ENCODE results near the gene SRR.

Gene SRR

DNA sequence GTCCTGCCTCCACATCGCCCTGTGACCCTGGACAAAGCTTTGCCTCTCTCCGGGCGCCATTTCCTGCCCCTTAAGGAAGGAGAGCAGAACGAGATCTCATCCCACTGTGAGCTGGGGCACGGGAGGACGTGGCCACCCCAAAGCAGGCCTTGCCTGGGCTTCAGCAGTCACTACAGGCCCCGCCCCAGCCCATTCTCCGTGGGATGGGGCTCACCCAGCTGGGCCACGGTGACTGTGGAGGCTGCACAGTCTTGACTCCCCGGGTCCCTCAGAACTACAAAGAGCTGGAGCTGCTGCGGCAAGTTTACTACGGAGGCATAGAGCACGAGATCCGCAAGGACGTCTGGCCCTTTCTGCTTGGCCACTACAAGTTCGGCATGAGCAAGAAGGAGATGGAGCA, 68.9 kb downstream of the SRR start:
- intact Hi-C loops (cut with DNase I; ENCODE audit: low total_unique reads) = no loop called here
- no peak overlapping the region for H3K4me3 ChIP-seq
- no peak overlapping the region for H3K27ac ChIP-seq
- H3K4me1 ChIP-seq = no peaks in the 10 kb centered on the region
- no peaks in the 10 kb centered on the region for H3K9me3 ChIP-seq
- peaks cover 6 to 98% (median 61%) of the 10 kb centered on the region in 3 donors for H3K36me3 ChIP-seq
- TF ChIP-seq, protein P1, sequence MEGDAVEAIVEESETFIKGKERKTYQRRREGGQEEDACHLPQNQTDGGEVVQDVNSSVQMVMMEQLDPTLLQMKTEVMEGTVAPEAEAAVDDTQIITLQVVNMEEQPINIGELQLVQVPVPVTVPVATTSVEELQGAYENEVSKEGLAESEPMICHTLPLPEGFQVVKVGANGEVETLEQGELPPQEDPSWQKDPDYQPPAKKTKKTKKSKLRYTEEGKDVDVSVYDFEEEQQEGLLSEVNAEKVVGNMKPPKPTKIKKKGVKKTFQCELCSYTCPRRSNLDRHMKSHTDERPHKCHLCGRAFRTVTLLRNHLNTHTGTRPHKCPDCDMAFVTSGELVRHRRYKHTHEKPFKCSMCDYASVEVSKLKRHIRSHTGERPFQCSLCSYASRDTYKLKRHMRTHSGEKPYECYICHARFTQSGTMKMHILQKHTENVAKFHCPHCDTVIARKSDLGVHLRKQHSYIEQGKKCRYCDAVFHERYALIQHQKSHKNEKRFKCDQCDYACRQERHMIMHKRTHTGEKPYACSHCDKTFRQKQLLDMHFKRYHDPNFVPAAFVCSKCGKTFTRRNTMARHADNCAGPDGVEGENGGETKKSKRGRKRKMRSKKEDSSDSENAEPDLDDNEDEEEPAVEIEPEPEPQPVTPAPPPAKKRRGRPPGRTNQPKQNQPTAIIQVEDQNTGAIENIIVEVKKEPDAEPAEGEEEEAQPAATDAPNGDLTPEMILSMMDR (IDR thresholded peaks at IDR 0.05) = no peak
- DNase-seq = no peak
- no peaks in the 10 kb centered on the region for H3K27me3 ChIP-seq

DNA sequence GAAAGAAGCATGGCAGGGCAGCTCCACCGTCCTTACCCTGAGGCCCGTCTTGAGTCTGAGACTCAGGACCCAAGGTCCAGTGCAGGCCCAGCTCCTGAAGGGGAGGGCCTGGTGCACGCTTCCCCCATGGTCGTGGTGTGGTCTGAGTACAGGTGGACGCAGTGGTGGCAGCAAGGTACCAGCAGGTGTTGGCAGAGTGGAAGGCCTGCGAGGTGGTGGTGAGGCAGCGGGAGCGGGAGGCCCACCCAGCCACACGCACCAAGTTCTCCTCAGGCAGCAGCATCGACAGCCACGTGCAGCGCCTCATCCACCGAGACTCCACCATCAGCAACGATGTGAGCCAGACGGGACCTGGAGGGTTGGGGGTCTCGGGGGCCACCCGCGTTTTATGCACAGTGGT, 69.4 kb downstream of the SRR start:
- TF ChIP-seq, protein P1 (IDR thresholded peaks at IDR 0.05) = no peak
- H3K27ac ChIP-seq = no peak overlapping the region
- no peak overlapping the region for H3K4me3 ChIP-seq
- no peak for DNase-seq
- H3K27me3 ChIP-seq = no peaks in the 10 kb centered on the region
- no peaks in the 10 kb centered on the region for H3K9me3 ChIP-seq
- peaks cover 6 to 98% (median 66%) of the 10 kb centered on the region in 3 donors for H3K36me3 ChIP-seq
- intact Hi-C loops (cut with DNase I; ENCODE audit: low total_unique reads) = no loop called here
- no peaks in the 10 kb centered on the region for H3K4me1 ChIP-seq
